GM18526 (cell line): Measurements from ENCODE around the gene YIPF2.

Experiments used
- POLR2A ChIP-seq: IDR thresholded peaks from 3 replicates; pipeline ENCODE4 v1.6.1; 2011; ENCODE audit not compliant: insufficient read length; ENCODE audit errors: extremely low read depth

Gene YIPF2

DNA sequence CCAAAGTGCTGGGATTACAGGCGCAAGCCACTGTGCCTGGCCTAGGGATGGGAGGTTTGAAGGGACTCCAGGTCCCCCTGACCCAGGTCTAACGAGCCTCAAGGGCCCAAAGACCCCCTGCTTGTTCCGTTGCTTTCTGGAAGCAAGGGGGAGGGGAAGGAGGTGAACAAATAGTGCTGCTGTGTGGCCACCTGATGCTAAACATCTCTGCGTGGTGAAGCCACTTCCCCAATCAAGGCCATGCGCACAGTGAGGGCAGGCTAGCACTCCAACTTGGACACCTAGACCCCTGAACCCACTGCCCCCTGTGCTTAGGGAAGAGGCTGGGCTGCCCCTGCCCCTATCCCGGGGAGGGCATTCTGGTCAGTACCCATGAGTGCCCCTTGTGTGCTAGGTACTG is 33.1 kb downstream of the YIPF2 start:
- TF ChIP-seq POLR2A: no peak

DNA sequence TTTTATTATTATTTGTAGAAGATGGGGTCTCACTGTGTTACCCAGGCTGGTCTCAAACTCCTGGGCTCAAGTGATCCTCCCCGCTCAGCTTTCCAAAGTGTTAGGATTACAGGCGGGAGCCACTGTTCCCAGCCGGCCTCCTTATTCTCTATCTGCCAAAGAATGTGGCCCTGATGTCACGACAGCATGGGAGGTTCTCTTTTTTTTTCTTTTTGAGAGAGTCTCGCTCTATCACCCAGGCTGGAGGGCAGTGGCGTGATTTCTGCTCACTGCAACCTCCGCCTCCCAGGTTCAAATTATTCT is 33.6 kb downstream of the YIPF2 start:
- no peak for TF ChIP-seq POLR2A

DNA sequence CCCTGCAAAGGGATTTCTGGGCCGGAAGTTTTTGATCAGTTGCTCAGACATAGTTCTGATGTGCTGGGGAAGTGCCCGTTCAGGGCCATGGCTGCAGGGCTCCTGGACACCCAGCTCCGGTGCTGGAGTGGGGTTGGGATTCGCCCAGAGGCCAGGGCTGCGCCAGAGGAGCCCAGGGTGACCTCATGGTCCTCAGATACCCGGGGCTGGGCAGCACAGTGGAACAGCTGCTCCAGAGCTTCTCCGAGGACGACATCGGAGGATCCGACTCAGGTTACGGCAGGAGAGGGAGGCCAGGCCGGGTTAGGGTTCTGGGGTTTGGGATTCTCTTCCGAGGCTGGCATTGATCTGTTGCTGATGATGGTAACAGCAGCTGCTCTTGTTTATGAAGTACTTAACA is 36.2 kb downstream of the YIPF2 start:
- no peak for TF ChIP-seq POLR2A

DNA sequence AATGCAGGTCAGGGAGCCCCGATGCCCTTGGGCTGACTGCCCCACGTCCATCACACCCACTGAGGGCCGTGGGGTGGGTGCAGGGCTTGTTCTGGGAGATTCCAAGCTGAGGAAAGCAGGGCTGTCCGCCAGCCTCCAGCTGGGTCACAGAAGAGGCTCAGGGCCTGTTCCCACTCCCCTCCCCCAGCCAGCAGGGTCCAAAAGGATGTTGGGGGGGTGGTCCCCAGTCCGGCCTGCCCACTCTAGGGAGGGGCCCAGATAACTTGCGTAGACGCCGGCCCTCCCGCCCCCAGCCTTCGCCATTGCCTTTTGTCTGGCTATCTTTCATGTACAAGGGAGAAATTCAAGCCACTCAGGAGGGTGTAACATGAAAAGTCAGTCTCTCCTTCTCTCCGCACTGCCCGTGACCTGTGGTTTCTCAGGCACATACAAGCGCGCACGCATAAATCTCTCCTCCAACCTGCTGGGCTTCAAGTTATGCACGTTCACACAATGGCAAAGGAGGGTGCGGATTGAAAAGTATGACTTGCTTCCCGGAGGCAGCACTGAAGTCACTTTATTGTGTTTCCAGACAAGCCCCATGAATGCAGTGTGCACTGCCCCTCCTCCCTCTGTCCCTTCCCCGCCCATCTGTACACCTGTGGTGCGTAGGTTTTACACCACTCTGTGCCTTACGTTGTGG is 36.9 kb downstream of the YIPF2 start:
- TF ChIP-seq POLR2A: no peak

DNA sequence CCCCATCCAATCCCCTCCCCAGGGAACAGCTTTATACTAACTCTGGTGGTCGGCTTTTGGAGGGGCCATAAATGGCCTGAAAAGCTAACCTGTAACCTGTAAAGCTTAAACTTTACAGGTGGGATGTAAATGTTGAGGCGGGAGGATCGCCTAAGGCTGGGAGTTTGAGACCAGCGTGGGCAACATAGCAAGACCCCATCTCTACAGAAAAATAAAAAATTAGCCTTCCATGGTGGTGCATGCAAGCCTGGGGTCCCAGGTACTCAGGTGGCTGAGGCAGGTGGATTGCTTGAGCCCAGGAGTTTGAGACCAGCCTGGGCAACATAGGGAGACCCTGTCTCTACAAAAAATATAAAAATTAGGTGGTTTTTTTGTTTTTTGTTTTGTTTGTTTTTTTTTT is 38.6 kb downstream of the YIPF2 start:
- TF ChIP-seq POLR2A: no peak

DNA sequence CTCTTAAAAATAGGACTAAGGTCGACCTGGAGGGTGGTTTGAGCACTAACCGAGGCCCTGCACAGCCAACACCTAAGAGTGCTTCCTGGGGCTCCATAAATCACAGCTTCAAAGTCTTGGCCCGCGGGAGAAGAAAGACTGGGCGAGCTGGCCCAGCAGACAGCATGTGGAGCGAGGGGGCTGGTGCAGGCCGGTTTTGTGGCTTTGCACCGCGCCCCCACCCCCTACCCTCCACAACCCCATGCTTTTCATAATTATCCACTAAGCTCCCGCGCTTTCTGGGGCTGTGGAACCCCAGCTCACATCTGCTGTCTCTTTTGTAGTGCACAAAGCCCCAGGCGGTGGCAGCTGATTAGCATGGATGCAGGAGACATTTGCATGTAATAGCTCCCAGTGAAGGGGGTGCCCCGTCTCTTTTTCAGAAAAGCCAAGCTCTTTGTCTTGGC is 40.0 kb downstream of the YIPF2 start:
- TF ChIP-seq POLR2A: no peak

DNA sequence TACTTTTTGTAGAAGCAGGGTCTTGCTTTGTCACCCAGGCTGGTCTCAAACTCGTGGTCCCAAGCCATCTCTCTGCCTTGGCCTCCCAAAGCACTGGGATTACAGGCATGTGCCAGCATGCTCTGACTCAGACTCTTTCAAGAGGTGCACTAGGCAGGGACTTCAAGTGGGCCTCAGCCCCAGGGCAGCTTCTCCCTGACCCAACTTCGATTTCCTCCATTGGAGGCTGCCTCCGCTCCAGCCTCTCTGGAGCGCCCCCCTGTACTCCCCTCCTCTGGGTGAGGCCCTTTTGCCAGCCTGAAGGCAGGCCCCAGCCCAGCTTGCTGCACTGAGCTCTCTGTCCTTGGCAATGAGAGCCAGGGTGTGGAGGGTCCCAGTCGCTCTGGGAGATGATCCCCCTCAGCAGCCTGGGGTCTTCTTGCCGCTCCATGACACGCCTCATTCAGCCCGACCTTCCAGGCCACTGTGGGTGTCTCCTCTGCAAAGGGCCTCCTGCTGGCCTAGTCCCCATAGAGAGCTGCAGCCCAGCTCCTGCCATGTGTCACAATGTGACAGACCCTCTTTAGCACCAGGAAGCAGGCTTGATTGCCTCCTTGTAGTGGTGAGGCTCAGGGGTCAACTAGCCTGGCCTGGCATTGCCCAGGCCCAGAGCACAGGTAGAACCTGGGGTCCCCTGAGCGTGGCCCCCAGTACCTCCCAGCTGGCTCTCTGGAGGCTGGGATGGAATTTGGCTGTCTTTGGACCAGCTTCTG is 40.6 kb downstream of the YIPF2 start:
- no peak for TF ChIP-seq POLR2A

DNA sequence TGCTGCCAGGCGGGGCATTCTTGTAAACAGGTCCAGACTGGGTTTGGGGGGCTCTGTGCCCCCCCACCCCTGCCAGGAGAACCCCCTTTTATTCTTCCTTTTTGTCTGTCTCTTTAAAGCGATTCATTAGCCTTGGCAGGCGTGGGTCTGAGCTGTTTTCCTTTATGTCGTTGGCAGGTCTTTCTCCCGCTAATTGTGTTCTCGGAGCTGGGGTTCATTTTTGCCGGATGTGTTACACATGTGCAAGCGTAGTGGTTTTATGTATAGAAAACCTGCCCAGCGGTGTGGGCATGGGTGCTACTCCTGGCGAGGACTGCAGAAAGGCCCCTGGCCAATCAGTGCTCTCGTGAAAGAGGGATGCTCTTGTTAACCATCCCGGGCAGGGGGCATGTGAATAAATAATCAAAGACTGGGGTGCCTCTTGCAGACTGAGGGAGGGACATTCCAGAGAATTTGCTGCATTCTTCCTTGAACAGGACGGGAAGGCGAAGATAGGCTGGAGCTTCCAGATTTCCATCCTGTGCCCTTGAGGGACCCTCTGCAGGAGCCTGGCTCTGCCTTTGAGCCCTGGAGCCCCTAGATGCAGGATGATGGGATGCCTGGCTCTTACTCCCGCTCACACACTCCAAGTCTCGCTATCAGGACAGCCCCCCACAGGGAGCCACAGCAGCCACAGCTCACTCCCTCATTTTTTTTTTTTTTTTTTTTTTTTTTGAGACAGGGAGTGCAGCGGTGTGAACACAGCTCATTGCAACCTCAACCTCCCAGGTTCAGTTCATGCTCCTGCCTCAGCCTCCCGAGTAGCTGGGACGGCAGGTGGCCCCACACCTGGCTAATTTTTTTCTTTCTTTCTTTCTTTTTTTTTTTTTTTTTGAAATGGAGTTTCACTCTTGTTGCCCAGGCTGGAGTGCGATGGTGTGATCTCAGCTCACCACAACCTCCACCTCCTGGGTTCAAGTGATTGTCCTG is 43.0 kb downstream of the YIPF2 start:
- no peak for TF ChIP-seq POLR2A

DNA sequence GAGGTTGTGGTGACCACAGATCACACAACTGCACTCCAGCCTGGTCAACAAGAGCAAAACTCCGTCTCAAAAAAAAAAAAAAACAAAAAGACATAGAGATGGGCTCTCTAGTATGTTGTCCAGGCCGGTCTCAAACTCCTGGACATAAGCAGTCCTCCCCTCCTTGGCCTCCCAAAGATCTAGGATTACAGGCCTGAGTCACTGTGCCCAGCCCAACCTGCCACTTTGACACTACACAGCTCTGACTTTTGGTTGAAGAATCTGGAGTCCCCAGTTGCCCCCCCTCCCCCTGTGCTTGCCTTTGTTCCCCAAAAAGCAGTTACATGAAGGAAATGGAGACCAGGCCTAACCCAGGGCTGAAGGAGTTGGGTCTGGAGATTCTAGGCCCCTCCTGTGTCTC is 44.2 kb downstream of the YIPF2 start:
- no peak for TF ChIP-seq POLR2A

DNA sequence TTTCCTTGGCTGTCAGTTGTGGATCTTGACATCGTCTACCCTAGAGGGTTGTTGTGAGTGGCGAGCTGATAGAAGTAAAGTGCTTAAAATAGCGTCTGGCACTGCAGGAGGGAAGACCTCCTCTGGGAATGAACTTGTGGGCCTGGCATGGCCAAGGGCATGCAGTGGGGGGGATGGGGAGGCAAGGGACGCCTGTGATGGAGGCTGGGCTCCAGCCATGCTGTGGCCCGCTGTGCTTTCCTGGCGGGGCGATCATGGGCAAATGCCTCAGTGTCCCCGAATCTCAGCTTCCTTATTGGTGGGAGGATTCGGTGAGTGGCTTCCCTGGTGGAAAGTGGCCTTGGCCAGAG is 46.4 kb downstream of the YIPF2 start:
- no peak for TF ChIP-seq POLR2A

DNA sequence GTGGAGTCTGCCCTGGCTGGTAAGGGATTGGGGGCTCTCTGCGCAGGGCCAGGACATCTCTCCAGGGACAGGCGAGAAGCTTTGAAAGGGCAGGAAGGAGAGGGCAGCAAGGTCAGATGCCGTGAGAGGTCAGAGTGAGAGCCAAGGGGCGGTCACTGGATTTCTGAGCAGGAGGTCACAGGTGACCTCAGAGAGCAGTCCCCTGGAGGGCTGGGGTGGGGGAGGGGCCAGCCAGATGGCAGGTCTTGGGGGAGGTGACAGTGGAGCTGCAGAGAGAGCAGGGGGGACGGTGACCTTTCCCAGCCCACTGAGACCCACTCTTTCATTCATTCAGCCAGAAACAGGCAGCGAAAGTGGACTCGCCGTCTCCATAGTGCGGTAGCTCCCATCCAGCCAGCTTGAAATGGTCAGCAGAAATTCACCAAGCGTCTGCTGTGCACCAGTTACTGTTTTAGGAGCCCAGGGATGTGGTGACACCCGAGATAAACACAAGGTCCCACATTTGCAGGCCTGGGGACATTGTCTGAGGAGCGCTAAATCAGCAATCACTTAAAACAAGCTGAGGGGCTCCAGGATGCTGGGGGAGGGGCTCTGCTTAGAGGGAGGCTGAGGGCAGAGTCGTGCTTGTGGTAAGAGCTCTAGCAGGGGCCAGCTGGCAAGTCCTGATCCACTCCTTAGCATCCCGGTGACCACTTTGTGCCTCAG is 46.9 kb downstream of the YIPF2 start:
- no peak for TF ChIP-seq POLR2A

DNA sequence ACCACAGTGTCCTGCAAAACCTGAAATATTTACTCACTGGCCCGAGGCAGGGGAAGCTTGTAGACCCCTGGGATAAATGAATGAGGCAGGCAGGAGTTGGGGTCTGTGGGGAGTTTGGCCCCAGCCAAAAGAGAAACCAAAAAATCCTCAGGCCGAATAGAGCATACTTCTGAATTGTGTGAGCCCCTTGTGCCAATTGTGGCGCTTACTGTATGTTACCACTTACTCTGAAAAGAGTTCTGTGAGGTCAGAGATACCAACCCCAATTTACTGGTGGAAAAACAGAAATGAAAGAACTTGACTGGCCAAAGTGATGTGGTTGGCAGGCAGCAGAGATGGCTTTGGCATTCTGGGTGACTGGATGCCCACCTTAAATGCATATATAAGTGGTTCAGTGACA is 50.2 kb downstream of the YIPF2 start:
- TF ChIP-seq POLR2A: no peak

DNA sequence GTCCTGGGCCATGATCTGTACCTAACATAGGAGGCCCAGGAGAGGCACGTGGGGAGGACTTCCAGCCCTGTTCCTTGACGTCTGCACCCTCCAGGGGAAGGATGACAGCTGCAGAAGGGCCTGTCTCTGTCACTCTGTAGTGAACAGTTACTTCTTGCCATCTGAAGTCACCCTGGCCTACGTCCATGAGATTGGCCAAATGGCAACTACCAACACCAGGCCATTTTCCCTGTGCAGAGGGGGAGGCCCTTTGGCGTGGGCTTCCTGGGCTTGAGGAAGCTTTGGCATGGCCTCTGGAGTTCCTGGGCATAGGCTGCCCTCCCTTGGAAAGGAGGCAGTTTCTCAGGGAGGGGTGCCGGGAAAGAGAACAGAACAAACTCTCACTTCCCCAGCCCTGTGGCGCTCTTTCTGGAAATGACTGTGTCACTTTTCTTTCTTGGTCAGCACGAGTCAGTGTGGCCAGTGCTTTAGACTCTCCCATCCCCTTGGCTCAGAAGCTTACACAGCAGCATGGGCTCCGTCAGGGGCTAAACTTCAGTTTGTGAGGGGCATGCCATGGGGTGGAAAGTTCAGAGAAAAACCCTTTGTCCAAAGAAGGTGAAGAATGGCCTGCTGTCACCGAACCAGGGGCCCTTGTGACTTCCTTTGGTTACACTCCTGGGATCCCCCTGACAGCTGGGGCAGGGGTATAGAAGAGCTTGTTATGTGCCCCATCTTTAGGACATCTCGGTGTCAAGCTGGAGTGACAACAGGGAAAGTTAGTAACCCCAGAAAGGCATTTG is 51.8 kb downstream of the YIPF2 start:
- peak; percentile 26 for TF ChIP-seq POLR2A

DNA sequence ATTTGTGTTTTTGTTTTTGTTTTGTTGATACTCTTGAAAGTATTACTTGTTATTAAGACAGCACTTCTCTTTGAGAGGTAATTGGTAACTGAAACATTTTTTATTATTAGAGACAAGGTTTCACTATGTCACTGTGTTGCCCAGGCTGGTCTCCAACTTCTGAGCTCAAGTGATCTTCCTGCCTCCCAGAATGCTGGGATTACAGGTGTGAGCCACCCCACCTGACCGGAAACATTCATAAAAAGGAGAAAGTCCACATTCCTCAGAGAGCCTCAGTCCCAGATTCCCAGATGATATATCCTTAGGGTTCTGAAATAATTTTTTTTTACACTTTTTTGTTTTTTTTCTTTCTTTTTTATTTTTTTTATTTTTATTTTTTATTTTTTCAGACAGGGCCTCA is 54.4 kb downstream of the YIPF2 start:
- no peak for TF ChIP-seq POLR2A
